ENCODE results near the gene DLG2. TPM values are rescaled to one million over a fixed set of nuclear protein-coding genes. Genes with fewer than 3 reads are reported as not detected.
"Not testable (repeated sequence)": the region's sequence is repeated elsewhere in the genome, so short reads cannot be mapped to it uniquely, and the experiment has no call there.

Gene DLG2
- total and polyA plus RNA-seq, 2 of the 4 experiments (the other 2 are of a cell fraction), result 0.31 to 0.36 TPM

DNA sequence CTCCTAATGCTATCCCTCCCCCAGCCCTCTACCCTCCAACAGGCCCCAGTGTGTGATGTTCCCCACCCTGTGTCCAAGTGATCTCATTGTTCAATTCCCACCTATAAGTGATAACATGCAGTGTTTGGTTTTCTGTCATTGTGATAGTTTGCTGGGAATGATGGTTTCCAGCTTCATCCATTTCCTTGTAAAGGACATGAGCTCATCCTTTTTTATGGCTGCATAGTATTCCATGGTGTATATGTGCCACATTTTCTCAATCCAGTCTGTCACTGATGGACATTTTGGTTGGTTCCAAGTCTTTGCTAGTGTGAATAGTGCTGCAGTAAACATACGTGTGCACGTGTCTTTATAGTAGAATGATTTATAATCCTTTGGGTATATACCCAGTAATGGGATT lies 277.6 kb downstream of the DLG2 start:
- H4K91ac ChIP-seq (ENCODE audit: insufficient read depth, low read depth, low read length); H3K79me1 ChIP-seq (ENCODE audit: low read depth in 1 of 2, low read length in 2 of 2); H3K56ac ChIP-seq (ENCODE audit: extremely low read depth, insufficient read depth, low read length); H4K20me1 ChIP-seq (ENCODE audit: insufficient read depth, low read length); H3K9me3 ChIP-seq (ENCODE audit: control insufficient read depth, insufficient read depth, low read length); H3K27me3 ChIP-seq (ENCODE audit: control insufficient read depth, insufficient read depth, low read length); H3K27ac ChIP-seq (ENCODE audit: insufficient read depth, low read length); H3K23ac ChIP-seq (ENCODE audit: low read depth, low read length); BruUV-seq (replicated peaks); H2BK20ac ChIP-seq (ENCODE audit: low read depth, low read length); H3K36me3 ChIP-seq (ENCODE audit: control insufficient read depth, insufficient read depth, low read length); H2BK120ac ChIP-seq (ENCODE audit: low read depth, low read length); POLR2A ChIA-PET (ENCODE audit: unreplicated experiment); H2BK5ac ChIP-seq (ENCODE audit: low read depth, low read length, poor library complexity, severe bottlenecking); H3K14ac ChIP-seq (replicated peaks; ENCODE audit: low read depth, low read length); H3K4me3 ChIP-seq (ENCODE audit: insufficient read depth, low read depth, low read length); H3K9ac ChIP-seq (ENCODE audit: low read depth, low read length); intact Hi-C loops (cut with micrococcal nuclease); H2AFZ ChIP-seq (replicated peaks; ENCODE audit: low read length, poor library complexity); DNase-seq; H2BK15ac ChIP-seq (ENCODE audit: low read depth, low read length); H3K4ac ChIP-seq (ENCODE audit: low read depth, low read length); in situ Hi-C loops (cut with MboI; ENCODE audit: low sequenced_read_pairs); H3K4me1 ChIP-seq (ENCODE audit: control insufficient read depth, insufficient read depth, low read length); CTCF ChIA-PET; H3K9me1 ChIP-seq (ENCODE audit: insufficient read depth, low read length); H2AK9ac ChIP-seq (replicated peaks; ENCODE audit: low read depth, low read length, poor library complexity); H3K4me2 ChIP-seq (ENCODE audit: low read depth, low read length); dilution Hi-C loops (cut with HindIII; ENCODE audit: low sequenced_read_pairs, unreplicated experiment); H4K5ac ChIP-seq (ENCODE audit: low read depth, low read length); H2AK5ac ChIP-seq (ENCODE audit: low read depth, low read length); H3K18ac ChIP-seq (ENCODE audit: low read depth, low read length); H4K8ac ChIP-seq (ENCODE audit: low read depth in 2 of 2, low read length in 2 of 2); ATAC-seq (ENCODE audit: low read depth): not testable (repeated sequence)
- no CpG with 5 or more reads among the region's 2 CpGs for WGBS, 2 experiments (ENCODE audit: extremely low coverage in 2 of 2, insufficient read length in 1 of 2)

All from IMR-90 (cell line).